Activated T-cell treated with anti-CD3 and anti-CD28 coated beads, Interleukin-2, amount 50 U/mL, for 24 hours (primary cell): ENCODE data around the gene PABPC3.

Experiments used
- DNase-seq: peaks from one replicate; pipeline ENCODE4 v3.0.0-alpha.2; 2020
- H3K27ac Mint-ChIP-seq: 2 replicates; pipeline ENCODE4 v1.8.0; 2020; ENCODE audit warnings: mild to moderate bottlenecking, mixed read lengths
- H3K27me3 Mint-ChIP-seq: 2 replicates; pipeline ENCODE4 v1.8.0; 2020; ENCODE audit warnings: mixed read lengths
- H3K36me3 Mint-ChIP-seq: 2 replicates; pipeline ENCODE4 v1.8.0; 2020; ENCODE audit warnings: low read depth, mixed read lengths
- H3K4me1 Mint-ChIP-seq: 2 replicates; pipeline ENCODE4 v1.8.0; 2020; ENCODE audit warnings: low read depth, mixed read lengths
- H3K4me3 Mint-ChIP-seq: 2 replicates; pipeline ENCODE4 v1.8.0; 2020; ENCODE audit warnings: mild to moderate bottlenecking, moderate library complexity, mixed read lengths
- H3K9me3 Mint-ChIP-seq: 2 replicates; pipeline ENCODE4 v1.8.0; 2020; ENCODE audit warnings: mixed read lengths

PABPC3 gene

DNA sequence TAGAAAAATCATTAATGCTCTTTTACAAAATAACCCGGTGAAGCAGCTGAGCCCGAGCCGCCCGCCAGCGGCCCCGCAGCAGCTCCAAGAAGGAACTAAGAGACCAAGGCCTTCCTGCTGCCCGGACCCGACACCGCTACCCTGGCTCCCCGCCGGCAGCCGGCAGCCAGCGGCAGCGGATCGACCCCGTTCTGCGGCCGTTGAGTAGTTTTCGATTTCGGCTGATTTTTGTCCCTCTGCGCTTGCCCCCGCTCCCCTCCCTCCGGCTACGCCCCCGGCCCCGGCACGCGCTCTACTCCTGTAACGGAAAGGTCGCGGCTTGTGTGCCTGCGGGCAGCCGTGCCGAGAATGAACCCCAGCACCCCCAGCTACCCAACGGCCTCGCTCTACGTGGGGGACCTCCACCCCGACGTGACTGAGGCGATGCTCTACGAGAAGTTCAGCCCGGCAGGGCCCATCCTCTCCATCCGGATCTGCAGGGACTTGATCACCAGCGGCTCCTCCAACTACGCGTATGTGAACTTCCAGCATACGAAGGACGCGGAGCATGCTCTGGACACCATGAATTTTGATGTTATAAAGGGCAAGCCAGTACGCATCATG, at the start of gene PABPC3:
Gene PABPC3, plus strand, starts transcription at position 286 of the 603 bp plus-strand sequence. Its CDS starts 63 bp downstream, at position 349.
- Mint-ChIP-seq H3K9me3 (no peaks in the 10 kb centered on the region), H3K27me3 (peaks cover 52% of the 10 kb centered on the region), H3K27ac (no peak within 1 kb of the TSS), H3K36me3 (no peaks in the 10 kb centered on the region), H3K4me3 (peak within 1 kb of the TSS; percentile 64), H3K4me1 (peaks cover 3% of the 10 kb centered on the region)
- peak; percentile 33 for DNase-seq

DNA sequence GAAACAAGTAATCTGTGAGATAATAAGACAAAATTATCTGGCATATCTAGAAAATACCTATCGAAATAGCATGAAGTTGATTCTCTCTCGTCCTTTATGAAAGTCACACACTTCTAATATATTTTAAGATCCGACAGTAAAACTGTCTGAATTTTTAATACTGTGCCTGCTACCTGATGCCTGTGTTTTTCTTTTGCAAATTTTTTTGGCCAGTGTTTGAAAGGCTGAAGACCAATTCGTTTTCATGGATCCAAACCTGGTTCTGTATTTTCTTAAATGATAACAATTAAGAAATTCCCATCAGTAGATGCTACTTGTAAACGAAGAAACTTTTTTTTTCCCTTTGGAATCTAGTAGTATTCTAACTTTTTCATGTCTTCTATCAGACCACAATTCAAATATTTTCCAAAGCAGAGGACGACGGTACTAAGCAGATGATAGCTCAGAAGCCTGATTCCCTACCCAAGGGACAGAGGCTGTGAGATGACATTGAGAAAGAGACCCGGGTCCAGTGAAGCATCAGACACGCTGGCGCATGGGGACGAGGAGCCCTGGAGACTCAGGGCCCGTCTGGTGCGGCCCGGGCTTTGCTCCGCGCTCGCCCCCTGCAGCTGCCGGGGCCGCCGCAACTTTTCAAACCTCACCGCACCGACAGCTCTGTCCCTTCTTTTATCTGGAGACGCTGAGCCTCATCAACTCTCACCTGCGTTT, 49.5 kb upstream of the PABPC3 start:
- Mint-ChIP-seq H3K4me3 (no peak overlapping the region), H3K27me3 (peaks cover 88% of the 10 kb centered on the region), H3K4me1 (peaks cover 4% of the 10 kb centered on the region), H3K36me3 (no peaks in the 10 kb centered on the region), H3K27ac (no peak overlapping the region), H3K9me3 (peaks cover 14% of the 10 kb centered on the region)
- no peak for DNase-seq

DNA sequence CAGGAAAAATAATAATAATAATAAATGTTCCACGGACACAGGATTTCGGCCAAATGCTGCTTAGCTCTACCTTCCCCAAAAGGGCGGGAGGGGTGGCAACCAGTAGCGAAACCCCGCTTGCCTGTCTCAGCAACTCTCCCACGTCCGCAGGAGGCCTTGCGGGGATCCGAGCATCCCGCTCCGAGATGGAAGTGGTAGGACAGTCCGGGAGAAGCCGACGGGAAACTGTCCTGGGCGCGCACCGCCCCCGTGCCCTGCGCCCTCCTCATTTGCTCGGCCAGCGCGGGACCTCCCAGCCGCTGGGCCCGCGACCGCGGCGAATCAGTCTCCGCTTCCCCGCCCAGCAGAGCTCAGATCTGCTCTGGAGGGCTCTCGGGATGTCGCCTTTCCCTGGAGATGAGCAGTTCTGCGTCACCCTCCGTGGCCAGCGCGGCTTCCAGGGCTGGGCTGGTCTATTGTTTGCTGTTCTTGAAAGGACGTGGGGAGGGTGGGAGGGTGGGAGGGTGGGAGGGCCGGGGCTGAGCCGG, 48.9 kb upstream of the PABPC3 start:
- H3K27me3 Mint-ChIP-seq: peaks cover 85% of the 10 kb centered on the region
- H3K4me3 Mint-ChIP-seq: no peak overlapping the region
- H3K27ac Mint-ChIP-seq: no peak overlapping the region
- no peak for DNase-seq
- H3K9me3 Mint-ChIP-seq: peaks cover 17% of the 10 kb centered on the region
- H3K36me3 Mint-ChIP-seq: no peaks in the 10 kb centered on the region
- H3K4me1 Mint-ChIP-seq: peaks cover 4% of the 10 kb centered on the region

DNA sequence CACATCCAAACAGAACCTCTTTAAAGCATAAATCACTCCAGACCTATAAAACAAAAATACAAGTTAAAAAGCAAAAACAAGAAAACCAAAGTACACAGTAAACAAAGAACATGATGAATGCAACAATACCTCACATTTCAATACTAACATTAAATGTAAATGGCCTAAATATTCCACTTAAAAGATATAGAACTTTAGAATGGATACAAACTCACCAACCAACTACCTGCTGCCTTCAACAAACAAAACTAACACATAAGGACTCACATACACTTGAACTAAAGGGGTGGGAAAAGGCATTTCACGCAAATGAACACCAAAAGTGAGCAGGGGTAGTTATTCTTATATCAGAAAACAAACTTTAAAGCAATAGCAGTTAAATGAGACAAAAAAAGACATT, 44.9 kb upstream of the PABPC3 start:
- Mint-ChIP-seq H3K27me3 (peaks cover 66% of the 10 kb centered on the region), H3K27ac (no peak overlapping the region), H3K4me3 (no peak overlapping the region), H3K4me1 (peaks cover 4% of the 10 kb centered on the region), H3K9me3 (peaks cover 17% of the 10 kb centered on the region), H3K36me3 (no peaks in the 10 kb centered on the region)
- no peak for DNase-seq

DNA sequence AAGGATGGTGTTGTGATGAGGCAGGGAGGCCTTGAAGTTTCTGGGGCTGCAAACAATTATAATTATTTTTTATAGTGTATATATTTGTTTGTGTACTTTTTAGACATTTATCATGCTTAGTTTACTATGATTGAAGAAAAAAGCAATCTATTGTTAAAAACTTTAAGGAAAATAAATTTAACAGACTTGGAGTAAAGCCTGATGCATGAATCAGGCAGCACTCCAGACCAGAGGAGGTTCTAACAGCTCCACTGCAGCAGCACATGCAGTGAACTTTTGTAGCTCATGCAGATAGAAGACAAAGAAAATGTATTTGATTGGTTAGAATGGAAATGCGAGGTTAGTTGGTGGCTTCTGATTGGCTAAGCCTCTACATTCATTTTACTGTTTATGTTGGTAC, 36.8 kb upstream of the PABPC3 start:
- no peak for DNase-seq
- no peaks in the 10 kb centered on the region for H3K36me3 Mint-ChIP-seq
- H3K27ac Mint-ChIP-seq: no peak overlapping the region
- H3K9me3 Mint-ChIP-seq: no peaks in the 10 kb centered on the region
- H3K4me1 Mint-ChIP-seq: no peaks in the 10 kb centered on the region
- no peak overlapping the region for H3K4me3 Mint-ChIP-seq
- H3K27me3 Mint-ChIP-seq: peaks cover 13% of the 10 kb centered on the region

DNA sequence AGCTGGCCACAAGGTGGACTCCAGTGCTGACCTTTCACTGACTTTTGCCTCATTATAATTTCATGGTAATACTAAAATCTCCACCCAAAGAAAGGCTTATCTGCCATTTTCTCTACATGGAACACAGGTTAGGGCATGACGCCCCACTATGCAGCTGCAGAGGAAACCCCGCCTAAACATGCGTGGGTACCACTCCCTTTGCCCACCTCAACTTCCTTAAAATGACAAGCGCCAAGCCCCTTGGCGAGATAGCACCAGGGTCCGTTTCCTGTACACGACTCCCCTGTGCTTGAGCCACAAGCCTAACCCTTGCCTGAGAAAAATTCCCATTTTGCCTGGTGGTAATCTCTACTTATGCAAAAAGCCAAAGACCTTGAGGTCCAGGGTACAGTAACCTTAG, 36.0 kb upstream of the PABPC3 start:
- Mint-ChIP-seq H3K9me3 (no peaks in the 10 kb centered on the region), H3K4me1 (no peaks in the 10 kb centered on the region), H3K36me3 (no peaks in the 10 kb centered on the region), H3K27ac (no peak overlapping the region), H3K27me3 (peaks cover 19% of the 10 kb centered on the region), H3K4me3 (no peak overlapping the region)
- DNase-seq: no peak

DNA sequence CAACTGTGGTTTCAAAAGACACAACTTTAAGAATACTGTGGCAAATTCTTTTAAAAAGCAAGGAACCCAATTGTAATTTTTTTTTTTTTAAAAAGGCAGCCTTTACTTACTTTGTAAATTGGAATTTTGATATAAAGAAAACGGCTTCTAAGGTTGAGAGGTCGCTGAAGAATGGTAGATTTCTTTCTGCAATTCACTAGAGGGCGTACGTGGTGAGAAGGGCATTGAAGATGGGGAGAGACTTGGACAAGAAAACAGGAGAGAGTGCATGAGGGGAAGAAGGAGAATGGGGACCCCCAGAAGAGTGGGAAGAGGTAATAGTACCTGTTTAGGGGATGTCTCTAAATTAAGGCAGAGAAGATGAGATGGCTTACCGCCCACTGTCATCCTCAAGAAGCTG, 33.5 kb upstream of the PABPC3 start:
- H3K9me3 Mint-ChIP-seq: no peaks in the 10 kb centered on the region
- no peak overlapping the region for H3K27ac Mint-ChIP-seq
- no peak overlapping the region for H3K4me3 Mint-ChIP-seq
- H3K36me3 Mint-ChIP-seq: no peaks in the 10 kb centered on the region
- no peaks in the 10 kb centered on the region for H3K4me1 Mint-ChIP-seq
- peaks cover 38% of the 10 kb centered on the region for H3K27me3 Mint-ChIP-seq
- DNase-seq: no peak

DNA sequence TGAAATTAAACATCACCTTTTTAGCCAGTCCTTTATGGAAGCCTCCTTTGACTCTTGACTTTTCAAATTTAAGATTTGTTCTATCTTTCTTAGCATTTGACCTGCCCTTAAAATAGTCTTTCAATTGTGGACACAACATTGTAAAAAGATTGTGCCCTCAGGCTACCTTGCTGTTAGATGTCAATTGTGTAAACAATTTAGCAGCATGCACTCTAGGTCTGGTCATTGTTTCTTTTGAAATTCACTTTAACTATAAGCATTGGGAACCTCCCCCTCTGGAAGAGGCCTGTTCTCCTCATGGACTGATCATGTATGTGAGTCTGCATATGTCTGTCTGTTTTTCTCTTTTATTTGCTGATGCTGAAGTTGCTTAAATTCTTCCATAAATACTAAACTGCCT, 31.5 kb upstream of the PABPC3 start:
- Mint-ChIP-seq H3K36me3 (no peaks in the 10 kb centered on the region), H3K4me3 (no peak overlapping the region), H3K4me1 (no peaks in the 10 kb centered on the region), H3K27ac (no peak overlapping the region), H3K9me3 (no peaks in the 10 kb centered on the region), H3K27me3 (peaks cover 47% of the 10 kb centered on the region)
- DNase-seq: no peak

DNA sequence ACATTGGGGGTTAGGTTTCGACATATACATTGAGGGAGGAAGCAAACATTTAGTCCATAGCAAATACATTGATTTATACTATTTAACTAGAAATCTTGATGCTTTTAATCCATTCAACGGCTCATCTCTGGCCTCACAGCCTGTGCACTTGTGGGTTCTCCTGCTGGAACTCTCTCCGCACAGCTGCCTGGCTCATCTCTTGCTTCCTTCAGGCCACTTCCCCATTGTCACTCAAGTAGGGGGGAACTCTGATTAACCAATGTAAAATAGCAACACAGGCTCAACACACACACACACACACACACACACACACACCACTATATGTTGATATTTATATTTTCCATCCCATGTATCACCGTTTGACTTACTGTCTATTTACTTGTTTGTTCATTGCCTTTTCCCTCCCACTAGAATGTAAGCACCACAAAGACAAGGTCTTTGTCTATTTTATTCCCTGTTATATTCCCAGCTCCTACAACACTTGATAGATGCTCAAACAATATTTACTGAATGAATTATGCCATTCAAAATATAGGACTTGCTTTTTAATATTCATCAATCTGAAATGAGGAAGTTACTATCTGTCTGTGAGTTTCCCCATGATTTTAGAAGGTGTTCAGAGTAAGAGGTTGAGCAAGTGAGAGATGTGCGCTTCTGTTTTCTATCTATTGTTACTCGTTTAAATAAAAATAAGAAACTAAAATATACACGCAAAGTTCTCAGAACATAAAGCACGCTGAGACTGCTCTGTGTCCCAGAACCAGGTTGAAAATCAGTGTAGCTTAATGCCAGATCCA, 29.8 kb upstream of the PABPC3 start:
- H3K27ac Mint-ChIP-seq: no peak overlapping the region
- H3K27me3 Mint-ChIP-seq: peaks cover 51% of the 10 kb centered on the region
- no peaks in the 10 kb centered on the region for H3K9me3 Mint-ChIP-seq
- no peak for DNase-seq
- no peak overlapping the region for H3K4me3 Mint-ChIP-seq
- H3K4me1 Mint-ChIP-seq: no peaks in the 10 kb centered on the region
- H3K36me3 Mint-ChIP-seq: no peaks in the 10 kb centered on the region

DNA sequence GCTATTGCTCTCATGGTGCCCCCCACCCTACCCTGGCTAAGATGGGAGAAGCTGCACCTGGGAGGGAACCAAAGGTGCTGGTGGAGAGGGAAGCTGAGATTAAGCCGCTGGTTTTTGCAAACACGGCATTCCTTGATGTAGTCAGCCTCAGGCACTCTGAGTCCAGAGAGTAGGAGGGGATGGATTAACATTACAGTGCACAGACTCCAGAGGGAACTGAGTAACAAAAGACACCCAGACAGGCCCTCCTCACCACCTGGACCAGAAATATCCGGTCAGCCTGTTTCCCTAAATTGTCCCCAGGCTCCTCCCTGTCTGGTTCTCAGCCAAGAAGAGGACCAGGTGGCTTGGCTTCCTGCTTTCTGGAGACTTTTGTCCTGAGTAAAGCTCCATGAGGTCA, 28.9 kb upstream of the PABPC3 start:
- H3K36me3 Mint-ChIP-seq: no peaks in the 10 kb centered on the region
- H3K9me3 Mint-ChIP-seq: no peaks in the 10 kb centered on the region
- peaks cover 49% of the 10 kb centered on the region for H3K27me3 Mint-ChIP-seq

DNA sequence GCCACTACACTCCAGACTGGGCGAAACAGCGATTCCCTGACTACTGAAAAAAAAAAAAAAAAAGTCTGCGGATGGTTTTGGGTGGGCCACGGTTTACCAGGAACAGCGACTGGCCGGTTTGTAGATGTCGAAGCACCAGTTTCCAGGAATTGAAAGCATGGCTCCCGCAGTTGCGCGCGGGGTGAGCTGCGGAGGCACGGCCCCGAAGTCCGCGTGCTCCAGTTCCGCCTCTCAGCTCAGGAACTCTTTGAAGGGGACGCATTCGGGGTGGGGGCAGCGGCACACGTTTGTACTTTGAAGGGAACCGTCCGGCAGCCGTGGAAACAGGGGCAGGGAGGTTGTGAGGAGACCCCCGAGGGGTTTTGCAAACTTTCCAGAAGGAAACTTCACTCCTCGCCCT, 27.1 kb upstream of the PABPC3 start:
- no peaks in the 10 kb centered on the region for H3K4me1 Mint-ChIP-seq
- H3K27ac Mint-ChIP-seq: no peak overlapping the region
- no peaks in the 10 kb centered on the region for H3K36me3 Mint-ChIP-seq
- no peak for DNase-seq
- H3K27me3 Mint-ChIP-seq: peaks cover 49% of the 10 kb centered on the region
- no peak overlapping the region for H3K4me3 Mint-ChIP-seq
- no peaks in the 10 kb centered on the region for H3K9me3 Mint-ChIP-seq

More for the DNA sequence above, 28.9 kb upstream of the PABPC3 start:
- DNase-seq: no peak
- Mint-ChIP-seq H3K4me1 (no peaks in the 10 kb centered on the region), H3K27ac (no peak overlapping the region), H3K4me3 (no peak overlapping the region)

DNA sequence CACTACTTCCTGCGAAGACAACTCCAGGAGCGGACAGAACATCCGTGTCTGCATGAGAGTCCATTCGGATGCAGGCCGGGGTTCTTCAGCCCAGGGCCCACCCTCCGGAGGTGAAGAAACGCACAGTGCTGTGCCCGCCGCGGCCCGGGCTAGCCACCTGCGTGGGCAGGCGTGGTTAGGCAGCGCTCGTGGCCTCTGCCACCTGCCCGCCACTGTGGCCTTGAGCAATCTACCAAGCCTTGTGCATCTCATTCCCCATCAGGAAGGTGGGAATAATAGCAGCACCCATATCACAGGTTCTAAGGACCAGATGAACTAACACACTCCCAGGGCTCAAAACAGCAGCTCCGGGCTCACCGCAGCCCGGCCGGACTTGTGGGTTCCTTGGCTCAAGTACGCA, 26.7 kb upstream of the PABPC3 start:
- H3K27me3 Mint-ChIP-seq: peaks cover 49% of the 10 kb centered on the region
- H3K27ac Mint-ChIP-seq: no peak overlapping the region

DNA sequence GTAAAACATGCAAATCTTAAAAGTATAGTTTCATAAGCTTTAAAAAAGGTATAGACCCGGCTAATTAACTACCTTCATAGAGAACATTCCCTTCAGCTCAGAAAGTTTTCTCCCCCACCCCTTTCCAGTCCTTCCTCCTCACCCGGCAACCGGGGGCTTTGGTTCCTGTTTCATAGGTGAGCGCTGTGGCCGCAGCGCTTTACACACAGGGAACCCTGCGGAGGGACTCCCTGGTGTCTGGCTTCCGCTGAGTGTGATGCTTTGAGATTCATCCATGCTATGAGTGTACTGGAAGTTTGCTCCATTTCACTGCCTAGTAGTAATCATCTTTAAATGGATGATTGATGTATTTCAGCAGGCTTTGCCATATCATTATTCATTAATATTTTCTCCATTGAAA, 26.0 kb upstream of the PABPC3 start:
- Mint-ChIP-seq H3K9me3 (no peaks in the 10 kb centered on the region), H3K4me1 (no peaks in the 10 kb centered on the region), H3K36me3 (no peaks in the 10 kb centered on the region), H3K4me3 (no peak overlapping the region), H3K27me3 (peaks cover 48% of the 10 kb centered on the region), H3K27ac (no peak overlapping the region)
- DNase-seq: no peak

More for the DNA sequence above, 26.7 kb upstream of the PABPC3 start:
- Mint-ChIP-seq H3K4me1 (no peaks in the 10 kb centered on the region), H3K9me3 (no peaks in the 10 kb centered on the region), H3K36me3 (no peaks in the 10 kb centered on the region), H3K4me3 (no peak overlapping the region)
- DNase-seq: no peak

DNA sequence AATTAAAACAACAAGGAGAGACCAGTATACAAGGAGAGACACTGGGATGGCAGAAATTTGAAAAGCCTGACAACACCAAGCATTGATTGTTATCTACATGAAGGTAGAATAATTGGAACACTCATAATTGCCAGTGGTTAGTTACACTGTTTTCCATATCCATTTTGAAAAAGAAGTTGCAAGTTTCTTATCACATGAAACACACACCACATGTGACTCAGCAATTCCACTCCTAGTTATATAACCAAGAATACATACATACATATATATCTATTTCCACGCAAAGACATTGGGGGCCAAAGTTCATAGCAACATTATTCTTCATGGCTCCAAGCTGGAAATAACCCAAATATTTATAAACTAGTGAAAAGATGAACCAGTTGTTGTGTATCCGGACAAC, 15.2 kb upstream of the PABPC3 start:
- H3K4me3 Mint-ChIP-seq: no peak overlapping the region
- DNase-seq: no peak
- H3K27ac Mint-ChIP-seq: no peak overlapping the region
- H3K4me1 Mint-ChIP-seq: no peaks in the 10 kb centered on the region
- no peaks in the 10 kb centered on the region for H3K36me3 Mint-ChIP-seq
- no peaks in the 10 kb centered on the region for H3K9me3 Mint-ChIP-seq
- peaks cover 1% of the 10 kb centered on the region for H3K27me3 Mint-ChIP-seq

DNA sequence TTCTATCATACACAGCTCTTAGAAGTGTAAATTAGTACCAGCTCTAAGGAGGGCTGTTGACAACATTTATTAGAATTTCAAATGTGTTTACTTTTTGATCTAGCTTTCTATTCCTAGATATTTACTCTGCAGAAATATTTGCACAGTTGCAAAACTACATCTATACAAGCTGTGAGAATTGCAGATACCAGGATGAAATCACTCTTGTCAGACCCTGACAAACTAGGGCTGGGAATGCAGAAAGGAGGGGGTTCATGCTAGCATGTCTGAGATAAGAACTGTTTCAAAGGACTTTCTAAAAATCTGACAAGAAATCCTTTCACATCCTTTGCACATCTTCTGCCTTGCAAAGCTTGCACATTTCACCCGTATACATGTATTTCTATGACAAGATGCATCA, 11.8 kb upstream of the PABPC3 start:
- Mint-ChIP-seq H3K9me3 (no peaks in the 10 kb centered on the region), H3K4me1 (no peaks in the 10 kb centered on the region), H3K27ac (no peak overlapping the region), H3K4me3 (no peak overlapping the region), H3K27me3 (peaks cover 16% of the 10 kb centered on the region), H3K36me3 (no peaks in the 10 kb centered on the region)
- DNase-seq: no peak
